Stimulated activated CD8-positive, alpha-beta memory T cell treated with anti-CD3 and anti-CD28 coated beads, Interleukin-4, amount 100 ng/mL, for 4 hours (primary cell): ENCODE data around the gene ODAD2.
"Not testable (repeated sequence)": the region's sequence is repeated elsewhere in the genome, so short reads cannot be mapped to it uniquely, and the experiment has no call there.

Experiments used
- DNase-seq, 2 donors: peaks; one replicate each; pipeline ENCODE4 v3.0.0-alpha.2; 2020; ENCODE audit warnings: low read depth in 2 of 2, low spot score in 1 of 2

Gene ODAD2

GRCh38 chr10:27998954-27999275 lies at the start of gene ODAD2:
ODAD2 (minus strand) TSS chr10:27999079; CDS start chr10:27995142, 3,937 bp downstream.
- no peak for DNase-seq

- DNase-seq, result no peak
Observed at GRCh38 chr10:28047061-28047460, 48.2 kb upstream of the ODAD2 start.

GRCh38 chr10:28046579-28046978 lies 47.7 kb upstream of the ODAD2 start:
- DNase-seq, result no peak

- DNase-seq, result no peak
Observed at GRCh38 chr10:28043941-28044340, 45.1 kb upstream of the ODAD2 start.

GRCh38 chr10:28036587-28036986 lies 37.7 kb upstream of the ODAD2 start:
- no peak for DNase-seq

- DNase-seq, result no peak
Observed at GRCh38 chr10:28020993-28021982, 22.4 kb upstream of the ODAD2 start.

- no peak for DNase-seq
Observed at GRCh38 chr10:28020080-28020860, 21.4 kb upstream of the ODAD2 start.

- no peak for DNase-seq
Observed at GRCh38 chr10:28014651-28015050, 15.8 kb upstream of the ODAD2 start.

- no peak for DNase-seq
Observed at GRCh38 chr10:28012990-28013515, 14.2 kb upstream of the ODAD2 start.

GRCh38 chr10:28010821-28011220 lies 11.9 kb upstream of the ODAD2 start:
- DNase-seq, result no peak

GRCh38 chr10:28008054-28008453 lies 9.2 kb upstream of the ODAD2 start:
- no peak for DNase-seq

GRCh38 chr10:28001353-28001752 lies 2.5 kb upstream of the ODAD2 start:
- no peak for DNase-seq

GRCh38 chr10:27998178-27998953 lies 513 bp downstream of the ODAD2 start:
- DNase-seq, result no peak

- no peak for DNase-seq
Observed at GRCh38 chr10:27997865-27998177, 1.1 kb downstream of the ODAD2 start.

GRCh38 chr10:27995311-27995710 lies 3.6 kb downstream of the ODAD2 start:
- no peak for DNase-seq

GRCh38 chr10:27989357-27989756 lies 9.5 kb downstream of the ODAD2 start:
- not testable (repeated sequence) for DNase-seq

- no peak for DNase-seq
Observed at GRCh38 chr10:27986821-27987220, 12.1 kb downstream of the ODAD2 start.

GRCh38 chr10:27982875-27983543 lies 15.9 kb downstream of the ODAD2 start:
- DNase-seq, result no peak

GRCh38 chr10:27981744-27982143 lies 17.1 kb downstream of the ODAD2 start:
- DNase-seq, result no peak

- not testable (repeated sequence) for DNase-seq
Observed at GRCh38 chr10:27970795-27971194, 28.1 kb downstream of the ODAD2 start.

GRCh38 chr10:27969931-27970330 lies 28.9 kb downstream of the ODAD2 start:
- not testable (repeated sequence) for DNase-seq
